ENCODE measurements around the gene EIF6.

DNA sequence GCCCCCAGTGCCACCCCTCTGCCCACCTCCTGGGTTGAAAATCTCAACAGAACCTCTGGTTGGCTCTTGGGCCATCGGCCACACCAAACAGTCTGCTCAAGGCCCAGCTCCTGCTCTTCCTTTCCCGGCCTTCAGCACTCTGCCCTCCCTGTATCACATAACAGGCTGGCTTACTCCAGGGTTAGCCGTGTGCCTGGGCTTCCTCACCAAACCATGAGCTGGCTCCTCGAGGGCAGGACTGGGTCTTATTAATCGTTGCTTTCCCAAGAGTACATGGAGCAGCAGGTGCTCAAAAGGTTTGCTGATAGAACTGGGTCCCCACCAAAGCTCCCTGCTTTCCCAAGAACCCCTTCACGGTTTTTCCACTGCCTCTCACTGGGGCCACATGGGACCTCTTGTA is 20.4 kb upstream of the EIF6 start:
- no peak for TF ChIP-seq EZH2 (IDR thresholded peaks at IDR 0.05; ENCODE audit: borderline replicate concordance, insufficient read depth, low read depth, low read length, poor library complexity, severe bottlenecking)
- TF ChIP-seq, protein P1, sequence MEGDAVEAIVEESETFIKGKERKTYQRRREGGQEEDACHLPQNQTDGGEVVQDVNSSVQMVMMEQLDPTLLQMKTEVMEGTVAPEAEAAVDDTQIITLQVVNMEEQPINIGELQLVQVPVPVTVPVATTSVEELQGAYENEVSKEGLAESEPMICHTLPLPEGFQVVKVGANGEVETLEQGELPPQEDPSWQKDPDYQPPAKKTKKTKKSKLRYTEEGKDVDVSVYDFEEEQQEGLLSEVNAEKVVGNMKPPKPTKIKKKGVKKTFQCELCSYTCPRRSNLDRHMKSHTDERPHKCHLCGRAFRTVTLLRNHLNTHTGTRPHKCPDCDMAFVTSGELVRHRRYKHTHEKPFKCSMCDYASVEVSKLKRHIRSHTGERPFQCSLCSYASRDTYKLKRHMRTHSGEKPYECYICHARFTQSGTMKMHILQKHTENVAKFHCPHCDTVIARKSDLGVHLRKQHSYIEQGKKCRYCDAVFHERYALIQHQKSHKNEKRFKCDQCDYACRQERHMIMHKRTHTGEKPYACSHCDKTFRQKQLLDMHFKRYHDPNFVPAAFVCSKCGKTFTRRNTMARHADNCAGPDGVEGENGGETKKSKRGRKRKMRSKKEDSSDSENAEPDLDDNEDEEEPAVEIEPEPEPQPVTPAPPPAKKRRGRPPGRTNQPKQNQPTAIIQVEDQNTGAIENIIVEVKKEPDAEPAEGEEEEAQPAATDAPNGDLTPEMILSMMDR (IDR thresholded peaks at IDR 0.05): no peak

Measured in B cell (primary cell).